ENCODE data around the gene TSHZ3. TPM values are rescaled to one million over a fixed set of nuclear protein-coding genes. Genes with fewer than 3 reads are reported as not detected.
A peak's percentile ranks its signal among the peaks of the same experiment; 100 is the strongest.

The TSHZ3 gene
- total RNA-seq, 1 experiment from 2014 or later = 3.2 TPM

DNA sequence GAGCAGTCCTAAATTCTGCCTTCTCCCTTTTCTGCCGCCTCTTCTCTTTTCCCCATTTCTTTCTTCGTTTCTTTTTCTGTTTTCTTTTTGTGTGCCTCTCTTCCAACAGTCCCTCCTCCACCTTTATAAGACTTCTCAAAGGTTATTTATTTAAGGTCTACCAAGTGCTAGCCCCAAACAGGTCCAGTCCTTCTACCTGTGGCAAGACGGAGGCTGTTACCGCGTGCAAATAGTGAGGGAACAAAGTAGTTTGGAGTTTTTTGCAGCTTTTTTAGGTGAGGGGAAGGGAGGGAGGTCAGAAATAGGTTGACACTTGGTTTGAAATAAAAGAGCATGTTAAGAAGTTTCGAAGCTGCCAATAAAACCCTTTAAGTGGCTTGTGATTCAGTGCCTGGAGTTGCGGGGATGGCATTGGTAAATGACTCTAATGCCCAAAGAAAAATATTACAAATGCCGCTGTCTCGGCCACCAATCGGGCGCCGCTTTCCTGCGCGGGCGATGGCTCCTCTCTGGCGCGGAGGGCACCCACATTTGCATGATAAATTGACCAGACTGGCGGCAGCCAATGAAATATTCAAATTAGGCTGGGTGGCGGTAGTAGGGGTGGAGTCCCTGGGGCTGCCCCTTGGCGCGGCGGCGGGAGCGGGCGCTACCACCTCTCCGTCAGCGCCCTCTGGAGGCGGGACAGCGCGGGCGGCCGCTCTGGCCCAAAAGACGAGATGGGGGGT, 7.5 kb upstream of the TSHZ3 start:
- no peak overlapping the region for H2BK12ac ChIP-seq (ENCODE audit: insufficient read length, low read depth, low read length)
- H3K36me3 Mint-ChIP-seq (ENCODE audit: insufficient read depth in 1 of 3, low read depth in 3 of 3) = no peaks in the 10 kb centered on the region
- no peak overlapping the region for H4K8ac ChIP-seq (replicated peaks; ENCODE audit: insufficient read length, low read depth, low read length)
- H3K4me3 Mint-ChIP-seq = peak overlapping the region; percentile 46 to 90
- peak overlapping the region; percentile 94 for H3K4me2 ChIP-seq (ENCODE audit: insufficient read depth, insufficient read length, low read length)
- H3K4ac ChIP-seq (ENCODE audit: low read depth, low read length) = no peak overlapping the region
- TF ChIP-seq, protein P1, sequence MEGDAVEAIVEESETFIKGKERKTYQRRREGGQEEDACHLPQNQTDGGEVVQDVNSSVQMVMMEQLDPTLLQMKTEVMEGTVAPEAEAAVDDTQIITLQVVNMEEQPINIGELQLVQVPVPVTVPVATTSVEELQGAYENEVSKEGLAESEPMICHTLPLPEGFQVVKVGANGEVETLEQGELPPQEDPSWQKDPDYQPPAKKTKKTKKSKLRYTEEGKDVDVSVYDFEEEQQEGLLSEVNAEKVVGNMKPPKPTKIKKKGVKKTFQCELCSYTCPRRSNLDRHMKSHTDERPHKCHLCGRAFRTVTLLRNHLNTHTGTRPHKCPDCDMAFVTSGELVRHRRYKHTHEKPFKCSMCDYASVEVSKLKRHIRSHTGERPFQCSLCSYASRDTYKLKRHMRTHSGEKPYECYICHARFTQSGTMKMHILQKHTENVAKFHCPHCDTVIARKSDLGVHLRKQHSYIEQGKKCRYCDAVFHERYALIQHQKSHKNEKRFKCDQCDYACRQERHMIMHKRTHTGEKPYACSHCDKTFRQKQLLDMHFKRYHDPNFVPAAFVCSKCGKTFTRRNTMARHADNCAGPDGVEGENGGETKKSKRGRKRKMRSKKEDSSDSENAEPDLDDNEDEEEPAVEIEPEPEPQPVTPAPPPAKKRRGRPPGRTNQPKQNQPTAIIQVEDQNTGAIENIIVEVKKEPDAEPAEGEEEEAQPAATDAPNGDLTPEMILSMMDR (conservative IDR thresholded peaks at IDR 0.05) = peak; percentile 81
- H3K23me2 ChIP-seq (ENCODE audit: insufficient read length, low read depth, low read length, poor library complexity, severe bottlenecking) = peaks cover 41% of the 10 kb centered on the region
- peaks cover 2% of the 10 kb centered on the region for H4K20me1 ChIP-seq (ENCODE audit: control insufficient read depth, insufficient read depth, insufficient read length)
- H3K4me1 ChIP-seq (ENCODE audit: insufficient read depth, low read length) = peaks cover 15% of the 10 kb centered on the region; the same call in 1 of the 2 replicates
- no peak overlapping the region for H2BK120ac ChIP-seq (ENCODE audit: low read depth, low read length, poor library complexity, severe bottlenecking)
- H3K23ac ChIP-seq (ENCODE audit: insufficient read length, low read depth, low read length) = no peak overlapping the region
- no peaks in the 10 kb centered on the region for H3K79me1 ChIP-seq (ENCODE audit: insufficient read depth, low read depth, low read length, poor library complexity, severe bottlenecking)
- H4K5ac ChIP-seq (ENCODE audit: insufficient read length, low read depth, low read length) = no peak overlapping the region
- H3K9me3 Mint-ChIP-seq = no peaks in the 10 kb centered on the region; a peak in 1 of 5 replicates
- peaks cover 53 to 54% of the 10 kb centered on the region in 2 experiments for H3K4me1 Mint-ChIP-seq
- H3K79me2 ChIP-seq (ENCODE audit: insufficient read depth, low read length) = no peaks in the 10 kb centered on the region
- H3K27me3 Mint-ChIP-seq (ENCODE audit: low read depth) = peaks cover 70% of the 10 kb centered on the region
- H3K27ac ChIP-seq (ENCODE audit: insufficient read length, low read depth, low read length) = no peak overlapping the region
- peaks cover 38% of the 10 kb centered on the region for H3K27me3 ChIP-seq (ENCODE audit: insufficient read depth, low read length)
- H3T11ph ChIP-seq (ENCODE audit: low read length) = no peak overlapping the region
- H3K14ac ChIP-seq (ENCODE audit: insufficient read depth, low read length) = no peak overlapping the region
- H4K91ac ChIP-seq (ENCODE audit: insufficient read length, low read depth, low read length) = no peak overlapping the region
- H3K9me3 ChIP-seq (ENCODE audit: control insufficient read depth, low read depth, low read length) = no peaks in the 10 kb centered on the region
- no peak overlapping the region for H3K18ac ChIP-seq (ENCODE audit: insufficient read length, low read depth, low read length)
- no peak overlapping the region for H2BK5ac ChIP-seq (ENCODE audit: insufficient read length, low read length)
- H2BK15ac ChIP-seq (ENCODE audit: low read depth, low read length) = no peak overlapping the region
- DNase-seq = peak; percentile 77
- WGBS (ENCODE audit: extremely low coverage, insufficient read length, low lambda C conversion rate) = no CpG with 5 or more reads among the region's 33 CpGs
- H3K27ac Mint-ChIP-seq = no peak overlapping the region
- H3K56ac ChIP-seq (ENCODE audit: insufficient read length, low read depth, low read length) = no peak overlapping the region
- no peak overlapping the region for H2BK20ac ChIP-seq (ENCODE audit: low read depth, low read length, poor library complexity, severe bottlenecking)
- H2AFZ ChIP-seq (ENCODE audit: low read length) = no peak overlapping the region
- no peak overlapping the region for H2AK5ac ChIP-seq (ENCODE audit: insufficient read length, low read length)
- H3K9ac ChIP-seq (ENCODE audit: extremely low read depth, insufficient read length, low read length) = no peak overlapping the region
